ENCODE results near the gene LAMA5. TPM values are rescaled to one million over a fixed set of nuclear protein-coding genes. Genes with fewer than 3 reads are reported as not detected.

LAMA5 gene
- total RNA-seq, 1 experiment from 2014 or later, result 321 TPM

DNA sequence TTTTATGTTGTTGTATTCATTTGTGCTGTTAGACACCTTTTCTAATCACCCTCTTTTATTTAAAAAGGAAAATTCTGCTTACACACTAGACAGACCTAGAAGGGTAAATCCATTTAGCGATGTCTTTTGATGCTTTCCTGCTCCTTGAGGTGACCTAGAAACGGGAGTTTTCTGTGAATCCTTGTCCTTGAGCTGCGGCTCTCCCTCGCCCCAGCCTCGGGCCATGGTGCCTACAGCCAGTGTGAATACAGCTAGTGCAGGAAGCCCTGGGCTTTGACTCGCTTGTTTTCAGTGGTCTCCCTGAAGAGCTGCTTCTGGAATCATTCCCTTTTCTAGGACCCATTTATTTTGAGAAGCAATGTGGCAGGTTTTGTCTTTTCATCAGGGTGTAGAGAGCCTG is 82.0 kb downstream of the LAMA5 start:
- H3K4me3 ChIP-seq (replicated peaks in 1 of 2; ENCODE audit: low read depth in 1 of 2, low read length in 2 of 2), result no peak overlapping the region
- no peaks in the 10 kb centered on the region for H3K79me2 ChIP-seq (ENCODE audit: insufficient read depth, low read length)
- DNase-seq (ENCODE audit: low read depth, low spot score), result no peak
- H3K27ac ChIP-seq (ENCODE audit: low read depth, low read length), result no peak overlapping the region
- ChIA-PET CTCF (no interaction called here), POLR2A (no interaction called here), RAD21 (ENCODE audit: low non-redundant PET in 1 of 2, low total read pairs in 2 of 2, uncharacterized antibody in 2 of 2, unreplicated experiment in 2 of 2) (no interaction called here)
- no peak for ATAC-seq
- peaks cover 0 to 10% of the 10 kb centered on the region in 2 experiments; a peak in 2 of 4 replicates for H3K36me3 ChIP-seq (ENCODE audit: control insufficient read depth in 1 of 2, insufficient read depth in 2 of 2, low read length in 2 of 2)
- H3K9me3 ChIP-seq (ENCODE audit: control insufficient read depth in 1 of 2, insufficient read depth in 1 of 2, low read depth in 1 of 2, low read length in 2 of 2), result no peaks in the 10 kb centered on the region
- H2AFZ ChIP-seq (ENCODE audit: low read depth, low read length, poor library complexity, severe bottlenecking), result no peak overlapping the region
- TF ChIP-seq SP1 (IDR thresholded peaks at IDR 0.05; ENCODE audit: low read depth) (no peak), CBX3 (IDR thresholded peaks at IDR 0.05; ENCODE audit: low read depth) (no peak), ZFX (IDR thresholded peaks at IDR 0.05) (no peak), EGR1 (IDR thresholded peaks at IDR 0.05; ENCODE audit: low read depth) (no peak), EZH2phosphoT487 (IDR thresholded peaks at IDR 0.05; ENCODE audit: borderline replicate concordance) (no peak), CEBPB (IDR thresholded peaks at IDR 0.05; ENCODE audit: low read depth) (no peak), ELF1 (IDR thresholded peaks at IDR 0.05; ENCODE audit: borderline replicate concordance, low read depth) (no peak), ZNF274 (IDR thresholded peaks at IDR 0.05; ENCODE audit: low read depth, low read length) (no peak), YY1 (IDR thresholded peaks at IDR 0.05; ENCODE audit: extremely low read depth, insufficient replicate concordance, low read depth, low read length) (no peak), RAD21 (IDR thresholded peaks at IDR 0.05; ENCODE audit: low read depth) (no peak), POLR2AphosphoS5 (IDR thresholded peaks at IDR 0.05; ENCODE audit: low read depth, low read length) (no peak), SIN3A (IDR thresholded peaks at IDR 0.05; ENCODE audit: low read depth) (no peak), TCF7L2 (IDR thresholded peaks at IDR 0.05; ENCODE audit: borderline replicate concordance, extremely low read depth, insufficient read depth, insufficient read length) (no peak)
- TF ChIP-seq, protein P1, sequence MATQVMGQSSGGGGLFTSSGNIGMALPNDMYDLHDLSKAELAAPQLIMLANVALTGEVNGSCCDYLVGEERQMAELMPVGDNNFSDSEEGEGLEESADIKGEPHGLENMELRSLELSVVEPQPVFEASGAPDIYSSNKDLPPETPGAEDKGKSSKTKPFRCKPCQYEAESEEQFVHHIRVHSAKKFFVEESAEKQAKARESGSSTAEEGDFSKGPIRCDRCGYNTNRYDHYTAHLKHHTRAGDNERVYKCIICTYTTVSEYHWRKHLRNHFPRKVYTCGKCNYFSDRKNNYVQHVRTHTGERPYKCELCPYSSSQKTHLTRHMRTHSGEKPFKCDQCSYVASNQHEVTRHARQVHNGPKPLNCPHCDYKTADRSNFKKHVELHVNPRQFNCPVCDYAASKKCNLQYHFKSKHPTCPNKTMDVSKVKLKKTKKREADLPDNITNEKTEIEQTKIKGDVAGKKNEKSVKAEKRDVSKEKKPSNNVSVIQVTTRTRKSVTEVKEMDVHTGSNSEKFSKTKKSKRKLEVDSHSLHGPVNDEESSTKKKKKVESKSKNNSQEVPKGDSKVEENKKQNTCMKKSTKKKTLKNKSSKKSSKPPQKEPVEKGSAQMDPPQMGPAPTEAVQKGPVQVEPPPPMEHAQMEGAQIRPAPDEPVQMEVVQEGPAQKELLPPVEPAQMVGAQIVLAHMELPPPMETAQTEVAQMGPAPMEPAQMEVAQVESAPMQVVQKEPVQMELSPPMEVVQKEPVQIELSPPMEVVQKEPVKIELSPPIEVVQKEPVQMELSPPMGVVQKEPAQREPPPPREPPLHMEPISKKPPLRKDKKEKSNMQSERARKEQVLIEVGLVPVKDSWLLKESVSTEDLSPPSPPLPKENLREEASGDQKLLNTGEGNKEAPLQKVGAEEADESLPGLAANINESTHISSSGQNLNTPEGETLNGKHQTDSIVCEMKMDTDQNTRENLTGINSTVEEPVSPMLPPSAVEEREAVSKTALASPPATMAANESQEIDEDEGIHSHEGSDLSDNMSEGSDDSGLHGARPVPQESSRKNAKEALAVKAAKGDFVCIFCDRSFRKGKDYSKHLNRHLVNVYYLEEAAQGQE (IDR thresholded peaks at IDR 0.05; ENCODE audit: low read depth), result no peak
- TF ChIP-seq, protein P2, sequence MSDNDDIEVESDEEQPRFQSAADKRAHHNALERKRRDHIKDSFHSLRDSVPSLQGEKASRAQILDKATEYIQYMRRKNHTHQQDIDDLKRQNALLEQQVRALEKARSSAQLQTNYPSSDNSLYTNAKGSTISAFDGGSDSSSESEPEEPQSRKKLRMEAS (IDR thresholded peaks at IDR 0.05), result no peak
- H4K20me1 ChIP-seq (ENCODE audit: insufficient read depth), result no peaks in the 10 kb centered on the region
- H3K4me2 ChIP-seq (ENCODE audit: low read length), result no peak overlapping the region
- no TSS peak for BruUV-seq (replicated peaks)
- no peaks in the 10 kb centered on the region for H3K9me2 ChIP-seq (ENCODE audit: insufficient read depth)
- H3K9ac ChIP-seq (ENCODE audit: low read length), result no peak overlapping the region
- intact Hi-C loops (cut with micrococcal nuclease), result no loop called here
- H3K27me3 ChIP-seq (ENCODE audit: insufficient read depth, low read length), result no peaks in the 10 kb centered on the region
- no peaks in the 10 kb centered on the region for H3K4me1 ChIP-seq (ENCODE audit: control insufficient read depth in 1 of 2, insufficient read depth in 2 of 2, low read length in 2 of 2)
